SW 1271 (cell line): Measurements from ENCODE around the gene IQCE.

Experiments used
- DNase-seq, 2 experiments: peaks; one replicate each; lab custom pipeline; 2025; lab: John Stamatoyannopoulos, UW

The IQCE gene

GRCh38 chr7:2662273-2663120 lies 103.7 kb downstream of the IQCE start:
- DNase-seq = no peak

- no peak for DNase-seq
These were observed 104.5 kb downstream of the IQCE start for GRCh38 chr7:2663121-2663886.

- no peak for DNase-seq
These were observed 105.2 kb downstream of the IQCE start for GRCh38 chr7:2663960-2664359.
